ENCODE results near the gene PAWR. TPM values are rescaled to one million over a fixed set of nuclear protein-coding genes. Genes with fewer than 3 reads are reported as not detected.

The PAWR gene
- total RNA-seq, 4 donors from 2014 or later = 57.5 to 109 (median 63.0) TPM

DNA sequence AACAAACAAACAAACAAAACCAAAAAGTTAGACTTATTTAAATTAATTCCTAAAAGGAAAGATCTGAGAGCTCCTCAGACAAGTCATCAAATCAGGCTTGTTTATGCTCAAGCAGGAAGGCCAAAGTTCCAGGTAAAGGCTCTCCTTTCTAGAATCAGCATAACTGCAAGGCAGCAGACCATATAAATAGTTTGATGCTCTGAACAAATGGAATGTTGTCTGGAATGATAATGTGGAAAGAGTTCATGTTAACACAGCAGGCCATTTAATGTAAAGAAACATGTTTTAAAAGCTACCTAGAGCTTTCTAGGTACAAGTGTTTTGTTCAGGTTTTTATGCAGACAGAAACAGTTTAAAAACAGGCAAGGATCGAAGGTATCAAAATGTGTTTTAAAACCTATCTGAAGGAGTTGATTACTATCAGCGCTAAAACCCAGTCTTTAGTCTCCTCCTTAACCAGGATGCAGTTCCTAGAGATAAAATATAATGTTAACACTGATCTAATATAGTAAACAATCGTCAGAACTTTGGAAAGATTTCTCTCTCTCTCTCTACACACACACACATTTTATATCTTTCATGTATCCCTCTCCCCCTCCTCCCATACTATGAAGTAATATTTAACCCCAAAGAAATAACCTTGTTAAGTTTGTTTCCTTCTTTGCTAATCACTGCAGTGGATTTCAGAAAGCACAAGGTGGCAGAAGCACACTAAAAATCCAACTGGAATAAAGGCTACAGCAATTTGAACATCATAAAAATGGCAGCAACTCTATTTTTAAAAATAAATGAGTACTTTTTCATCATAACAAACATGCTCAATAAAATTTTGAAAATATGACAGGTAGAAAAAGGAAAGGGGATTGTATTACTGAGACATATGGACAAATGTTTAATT lies 135.5 kb downstream of the PAWR start:
- Histone ChIP-seq H3K9me3 (no peaks in the 10 kb centered on the region), H3K4me1 (peaks cover 8% of the 10 kb centered on the region), H3K4me3 (no peak overlapping the region), H3K36me3 (no peaks in the 10 kb centered on the region), H3K27me3 (no peaks in the 10 kb centered on the region), H3K27ac (no peak overlapping the region)
- TF ChIP-seq, protein P1, sequence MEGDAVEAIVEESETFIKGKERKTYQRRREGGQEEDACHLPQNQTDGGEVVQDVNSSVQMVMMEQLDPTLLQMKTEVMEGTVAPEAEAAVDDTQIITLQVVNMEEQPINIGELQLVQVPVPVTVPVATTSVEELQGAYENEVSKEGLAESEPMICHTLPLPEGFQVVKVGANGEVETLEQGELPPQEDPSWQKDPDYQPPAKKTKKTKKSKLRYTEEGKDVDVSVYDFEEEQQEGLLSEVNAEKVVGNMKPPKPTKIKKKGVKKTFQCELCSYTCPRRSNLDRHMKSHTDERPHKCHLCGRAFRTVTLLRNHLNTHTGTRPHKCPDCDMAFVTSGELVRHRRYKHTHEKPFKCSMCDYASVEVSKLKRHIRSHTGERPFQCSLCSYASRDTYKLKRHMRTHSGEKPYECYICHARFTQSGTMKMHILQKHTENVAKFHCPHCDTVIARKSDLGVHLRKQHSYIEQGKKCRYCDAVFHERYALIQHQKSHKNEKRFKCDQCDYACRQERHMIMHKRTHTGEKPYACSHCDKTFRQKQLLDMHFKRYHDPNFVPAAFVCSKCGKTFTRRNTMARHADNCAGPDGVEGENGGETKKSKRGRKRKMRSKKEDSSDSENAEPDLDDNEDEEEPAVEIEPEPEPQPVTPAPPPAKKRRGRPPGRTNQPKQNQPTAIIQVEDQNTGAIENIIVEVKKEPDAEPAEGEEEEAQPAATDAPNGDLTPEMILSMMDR (IDR thresholded peaks at IDR 0.05) = peak; percentile 21 to 35
- TF ChIP-seq EP300 (IDR thresholded peaks at IDR 0.05) = no peak
- DNase-seq (ENCODE audit: low spot score in 2 of 2) = no peak
- WGBS = 53% methylated on average over 3 of the region's 3 CpGs

DNA sequence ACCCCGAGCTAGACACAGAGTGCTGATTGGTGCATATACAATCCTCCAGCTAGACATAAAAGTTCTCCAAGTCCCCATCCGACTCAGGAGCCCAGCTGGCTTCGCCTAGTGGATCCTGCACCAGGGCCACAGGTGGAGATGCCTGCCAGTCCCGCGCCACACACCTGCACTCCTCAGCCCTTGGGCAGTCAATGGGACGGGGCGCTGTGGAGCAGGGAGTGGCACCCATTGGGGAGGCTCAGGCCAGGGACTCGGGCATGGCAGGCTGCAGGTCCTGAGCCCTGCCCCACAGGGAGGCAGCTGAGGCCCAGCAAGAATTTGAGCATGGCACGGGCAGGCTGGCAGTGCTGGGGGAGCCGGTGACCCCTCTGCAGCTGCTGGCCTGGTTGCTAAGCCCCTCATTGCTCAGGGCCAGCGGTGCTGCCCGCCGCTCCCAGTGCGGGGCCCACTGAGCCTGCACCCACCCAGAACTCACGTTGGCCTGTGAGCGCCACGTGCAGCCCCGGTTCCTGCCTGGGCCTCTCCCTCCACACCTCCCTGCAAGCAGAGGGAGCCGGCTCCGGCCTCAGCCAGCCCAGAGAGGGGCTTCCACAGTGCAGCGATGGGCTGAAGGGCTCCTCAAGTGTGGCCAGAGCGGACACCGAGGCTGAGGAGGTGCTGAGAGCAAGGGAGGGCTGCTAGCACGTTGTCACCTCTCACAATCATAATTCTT lies 136.7 kb downstream of the PAWR start:
- H3K36me3 ChIP-seq = no peaks in the 10 kb centered on the region
- no peaks in the 10 kb centered on the region for H3K27me3 ChIP-seq
- WGBS = 82% methylated on average over 11 of the region's 24 CpGs
- H3K27ac ChIP-seq = no peak overlapping the region
- no peaks in the 10 kb centered on the region for H3K9me3 ChIP-seq
- no peak overlapping the region for H3K4me3 ChIP-seq
- H3K4me1 ChIP-seq = peaks cover 9% of the 10 kb centered on the region
- TF ChIP-seq POLR2A (IDR thresholded peaks at IDR 0.05) (no peak), EP300 (IDR thresholded peaks at IDR 0.05) (no peak), POLR2AphosphoS5 (IDR thresholded peaks at IDR 0.05) (no peak)
- TF ChIP-seq, protein P1 (IDR thresholded peaks at IDR 0.05) = no peak
- DNase-seq (ENCODE audit: low spot score in 2 of 2) = no peak

DNA sequence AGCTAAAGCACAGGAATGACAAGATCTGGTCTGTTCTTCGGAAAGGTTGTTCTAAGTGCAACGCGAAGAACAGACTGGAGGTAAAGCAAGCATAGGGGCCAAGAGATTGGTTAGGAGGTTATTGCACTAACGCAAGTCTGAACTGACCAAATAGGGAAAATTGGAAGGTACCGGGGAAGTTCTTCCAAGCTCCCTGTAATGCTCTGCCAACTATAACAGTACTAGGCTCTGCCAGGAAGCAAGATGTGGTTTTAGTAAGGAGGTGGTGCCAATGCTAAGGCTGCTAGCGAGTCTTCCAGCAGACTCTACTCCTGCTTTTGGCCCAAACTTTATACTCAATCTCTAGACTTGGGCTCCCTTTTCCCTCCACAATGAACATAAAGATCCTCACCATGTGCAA lies 138.6 kb downstream of the PAWR start:
- Histone ChIP-seq H3K36me3 (no peaks in the 10 kb centered on the region), H3K4me3 (no peak overlapping the region), H3K9me3 (no peaks in the 10 kb centered on the region), H3K27me3 (no peaks in the 10 kb centered on the region), H3K27ac (no peak overlapping the region), H3K4me1 (peaks cover 17% of the 10 kb centered on the region)
- TF ChIP-seq EP300 (IDR thresholded peaks at IDR 0.05) (no peak), POLR2A (IDR thresholded peaks at IDR 0.05) (no peak), POLR2AphosphoS5 (IDR thresholded peaks at IDR 0.05) (no peak)
- TF ChIP-seq, protein P1 (IDR thresholded peaks at IDR 0.05) = no peak
- no peak for DNase-seq (ENCODE audit: low spot score in 2 of 2)
- 56% methylated on average over 6 of the region's 6 CpGs for WGBS

DNA sequence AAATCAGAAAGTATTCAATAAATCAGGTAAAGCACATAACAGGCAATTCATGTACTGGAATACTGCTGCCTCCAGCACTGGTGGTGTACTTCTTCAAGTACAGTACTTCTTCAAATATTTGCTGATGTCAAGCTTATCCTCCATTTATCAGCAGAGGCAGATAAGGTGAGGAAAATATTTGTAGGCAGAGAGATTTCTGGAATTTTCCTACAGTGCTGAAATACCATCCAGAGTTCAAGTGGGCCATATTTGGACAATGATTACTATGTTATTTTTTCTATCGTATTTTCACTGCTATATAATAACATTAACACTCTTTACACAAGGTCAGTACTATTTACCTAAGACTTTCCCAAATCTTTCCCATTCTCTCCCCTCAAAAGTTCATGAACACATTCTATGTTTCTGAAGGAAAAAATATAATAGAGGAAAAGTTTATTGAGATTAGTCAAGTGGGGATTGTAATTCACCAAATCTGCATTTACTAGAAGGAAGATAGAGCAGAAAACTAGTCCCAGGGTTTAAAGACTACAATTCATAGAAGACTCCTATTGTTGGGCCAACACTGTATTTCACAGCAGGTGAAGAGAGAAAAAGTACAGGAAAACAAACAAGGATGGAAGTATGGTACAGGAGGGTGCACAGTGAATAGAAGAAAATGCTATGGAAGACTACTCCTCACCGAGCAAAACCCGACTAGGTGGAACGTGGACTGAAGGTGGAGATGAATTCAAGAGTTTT lies 141.1 kb downstream of the PAWR start:
- peaks cover 22% of the 10 kb centered on the region for H3K4me1 ChIP-seq
- H3K9me3 ChIP-seq = no peaks in the 10 kb centered on the region
- H3K27me3 ChIP-seq = no peaks in the 10 kb centered on the region
- TF ChIP-seq EP300 (IDR thresholded peaks at IDR 0.05) (no peak), POLR2A (IDR thresholded peaks at IDR 0.05) (no peak), POLR2AphosphoS5 (IDR thresholded peaks at IDR 0.05) (no peak)
- TF ChIP-seq, protein P1 (IDR thresholded peaks at IDR 0.05) = no peak
- H3K36me3 ChIP-seq = no peaks in the 10 kb centered on the region
- 96% methylated on average over 4 of the region's 4 CpGs for WGBS
- H3K4me3 ChIP-seq = no peak overlapping the region
- DNase-seq (ENCODE audit: low spot score in 2 of 2) = no peak
- no peak overlapping the region for H3K27ac ChIP-seq

DNA sequence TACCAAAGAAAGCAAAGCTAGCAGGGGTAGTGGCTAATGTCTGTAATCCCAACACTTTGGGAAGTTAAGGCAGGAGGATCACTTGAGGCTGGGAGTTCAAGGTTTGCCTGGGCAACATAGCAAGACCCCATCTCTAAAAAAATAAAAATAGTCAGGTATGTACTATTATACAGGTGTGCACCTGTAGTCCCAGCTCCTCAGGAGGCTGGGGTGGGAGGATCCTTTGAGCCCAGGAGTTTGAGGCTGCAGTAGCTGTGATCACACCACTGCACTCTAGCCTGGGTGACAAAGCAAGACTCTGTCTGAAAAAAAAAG lies 142.2 kb downstream of the PAWR start:
- no peak for TF ChIP-seq POLR2AphosphoS5 (IDR thresholded peaks at IDR 0.05)
- TF ChIP-seq EP300 (IDR thresholded peaks at IDR 0.05) = no peak
- TF ChIP-seq, protein P1 (IDR thresholded peaks at IDR 0.05) = no peak
- TF ChIP-seq POLR2A (IDR thresholded peaks at IDR 0.05) = no peak
- DNase-seq (ENCODE audit: low spot score in 2 of 2) = no peak
- Histone ChIP-seq H3K36me3 (no peaks in the 10 kb centered on the region), H3K9me3 (no peaks in the 10 kb centered on the region), H3K4me3 (no peak overlapping the region), H3K27ac (peak overlapping the region; percentile 15), H3K27me3 (no peaks in the 10 kb centered on the region), H3K4me1 (peaks cover 22% of the 10 kb centered on the region)
